Kidney (tissue), 13 donors: ENCODE results near the gene KRABD2.
A peak's percentile ranks its signal among the peaks of the same experiment; 100 is the strongest.

Experiments used
- DNase-seq, 5 donors: peaks; one replicate each; pipeline ENCODE4 v3.0.0-alpha.2; 2013 to 2020
- FAIRE-seq: peaks from 2 replicates; lab custom pipeline; 2012; peaks lifted over from hg19 to GRCh38; lab: Jason Lieb, UNC
- H3K27ac ChIP-seq, 2 donors: one replicate each; pipeline ENCODE4 v1.7.0; 2013; ENCODE audit warnings: low read depth in 2 of 2, low read length in 2 of 2, inconsistent platforms in 1 of 2
- H3K27me3 ChIP-seq: one replicate; pipeline ENCODE4 v1.7.1; 2013; ENCODE audit warnings: low read length, inconsistent platforms; ENCODE audit not compliant: control insufficient read depth, insufficient read depth
- H3K36me3 ChIP-seq, 3 donors: one replicate each; pipeline versions ENCODE4 v1.7.0 to v1.7.1; 2013; ENCODE audit warnings: low read length in 3 of 3, control low read depth in 1 of 3, inconsistent platforms in 1 of 3; ENCODE audit not compliant: insufficient read depth in 3 of 3, control insufficient read depth in 2 of 3
- H3K4me1 ChIP-seq, 3 donors: one replicate each; pipeline versions ENCODE4 v1.7.0 to v1.7.1; 2013; ENCODE audit warnings: low read length in 3 of 3, inconsistent platforms in 1 of 3, low read depth in 1 of 3; ENCODE audit not compliant: control insufficient read depth in 2 of 3, insufficient read depth in 2 of 3
- H3K4me3 ChIP-seq, 3 donors: one replicate each; pipeline versions ENCODE4 v1.7.0 to v1.8.1; 2013; ENCODE audit warnings: low read length in 3 of 3, control low read depth in 1 of 3, inconsistent platforms in 1 of 3
- H3K9ac ChIP-seq, 3 donors: one replicate each; pipeline versions ENCODE4 v1.7.0 to v1.7.1; 2013; ENCODE audit warnings: low read length in 3 of 3, control low read depth in 1 of 3, inconsistent platforms in 1 of 3
- H3K9me3 ChIP-seq, 3 donors: one replicate each; pipeline versions ENCODE4 v1.7.0 to v1.7.1; 2013; ENCODE audit warnings: low read length in 3 of 3, control low read depth in 1 of 3, inconsistent platforms in 1 of 3; ENCODE audit not compliant: control insufficient read depth in 2 of 3, insufficient read depth in 1 of 3
- intact Hi-C: fragments of 100-400 bp; cut with DNase I; formaldehyde crosslinking; loops from one replicate; pipeline ENCODE4 v1.11.1; 2022
- TF ChIP-seq, protein P1 (sequence below): IDR thresholded peaks from 3 replicates; pipeline ENCODE4 v1.5.1; 2012; ENCODE audit warnings: mild to moderate bottlenecking, moderate library complexity, borderline replicate concordance; ENCODE audit not compliant: insufficient read depth; ENCODE audit errors: extremely low read depth
- donor health status: control.
- donor health status: control.
- donor health status: control.
- donor health status: control.
- donor health status: control.
- donor health status: DM: yes; HTN: yes; CAD: no.
- donor health status: Normal renal cell carcinoma (clear cell type).

The KRABD2 gene

GRCh38 chr17:8333281-8333680, 43.2 kb downstream of the KRABD2 start:
- Histone ChIP-seq H3K9me3 (no peaks in the 10 kb centered on the region), H3K9ac (no peak overlapping the region), H3K36me3 (no peaks in the 10 kb centered on the region), H3K27me3 (no peaks in the 10 kb centered on the region), H3K4me1 (no peaks in the 10 kb centered on the region), H3K4me3 (no peak overlapping the region), H3K27ac (no peak overlapping the region)
- TF ChIP-seq, protein P1, sequence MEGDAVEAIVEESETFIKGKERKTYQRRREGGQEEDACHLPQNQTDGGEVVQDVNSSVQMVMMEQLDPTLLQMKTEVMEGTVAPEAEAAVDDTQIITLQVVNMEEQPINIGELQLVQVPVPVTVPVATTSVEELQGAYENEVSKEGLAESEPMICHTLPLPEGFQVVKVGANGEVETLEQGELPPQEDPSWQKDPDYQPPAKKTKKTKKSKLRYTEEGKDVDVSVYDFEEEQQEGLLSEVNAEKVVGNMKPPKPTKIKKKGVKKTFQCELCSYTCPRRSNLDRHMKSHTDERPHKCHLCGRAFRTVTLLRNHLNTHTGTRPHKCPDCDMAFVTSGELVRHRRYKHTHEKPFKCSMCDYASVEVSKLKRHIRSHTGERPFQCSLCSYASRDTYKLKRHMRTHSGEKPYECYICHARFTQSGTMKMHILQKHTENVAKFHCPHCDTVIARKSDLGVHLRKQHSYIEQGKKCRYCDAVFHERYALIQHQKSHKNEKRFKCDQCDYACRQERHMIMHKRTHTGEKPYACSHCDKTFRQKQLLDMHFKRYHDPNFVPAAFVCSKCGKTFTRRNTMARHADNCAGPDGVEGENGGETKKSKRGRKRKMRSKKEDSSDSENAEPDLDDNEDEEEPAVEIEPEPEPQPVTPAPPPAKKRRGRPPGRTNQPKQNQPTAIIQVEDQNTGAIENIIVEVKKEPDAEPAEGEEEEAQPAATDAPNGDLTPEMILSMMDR, result no peak
- DNase-seq (no peak), FAIRE-seq (no peak)
- intact Hi-C loops, result no loop called here

DNA sequence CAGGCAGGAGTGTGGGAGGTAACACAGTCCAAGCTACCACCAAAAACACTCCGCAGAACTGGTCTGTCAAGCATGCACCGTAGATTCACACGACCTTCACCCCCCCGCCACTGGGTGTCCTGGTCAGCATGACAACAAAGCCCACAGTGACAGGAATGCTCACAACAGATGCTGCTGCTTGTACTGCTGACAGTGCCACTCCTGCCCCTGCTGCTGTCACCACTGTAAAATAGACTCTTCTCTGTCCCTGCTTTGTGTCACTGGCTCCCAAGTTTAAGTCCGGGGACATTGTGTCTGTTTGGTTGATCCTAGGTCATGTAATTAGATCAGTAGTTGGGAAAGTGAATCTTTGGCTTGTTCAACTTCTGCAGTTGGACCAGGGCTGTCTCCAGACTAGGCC, 43.8 kb downstream of the KRABD2 start:
- Histone ChIP-seq H3K27me3 (no peaks in the 10 kb centered on the region), H3K4me1 (no peaks in the 10 kb centered on the region), H3K9ac (no peak overlapping the region), H3K9me3 (no peaks in the 10 kb centered on the region), H3K36me3 (no peaks in the 10 kb centered on the region), H3K27ac (no peak overlapping the region), H3K4me3 (no peak overlapping the region)
- intact Hi-C loops, result no loop called here
- DNase-seq (peak in 4 of 5 donors; percentile 67 to 79 (median 78)), FAIRE-seq (no peak)
- TF ChIP-seq, protein P1, result no peak

DNA sequence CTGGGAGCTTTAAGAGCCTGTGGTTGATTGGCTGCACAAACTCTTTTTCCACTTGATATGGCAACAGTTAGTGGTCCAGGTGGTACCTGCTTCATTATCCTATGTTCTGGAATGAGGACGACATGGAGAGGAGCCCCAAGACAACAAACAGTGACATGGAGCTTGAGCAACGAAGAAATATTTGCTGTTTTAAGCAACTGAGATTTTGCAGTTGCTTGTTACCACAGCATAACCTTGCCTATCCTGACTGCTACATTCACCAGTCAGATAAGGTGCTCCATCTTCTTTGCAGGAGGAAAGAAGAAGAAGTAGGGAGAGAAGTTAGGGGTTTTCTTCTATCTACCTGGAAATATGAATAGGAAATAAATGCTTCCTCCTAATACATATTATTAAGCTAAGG, 44.4 kb downstream of the KRABD2 start:
- DNase-seq (no peak), FAIRE-seq (no peak)
- H3K27ac ChIP-seq, result no peak overlapping the region
- intact Hi-C loops, result no loop called here
- H3K9ac ChIP-seq, result no peak overlapping the region
- peaks cover 0 to 4% (median 0%) of the 10 kb centered on the region in 3 donors for H3K4me1 ChIP-seq
- no peak overlapping the region for H3K4me3 ChIP-seq
- no peaks in the 10 kb centered on the region for H3K27me3 ChIP-seq
- TF ChIP-seq, protein P1, result no peak
- H3K9me3 ChIP-seq, result no peaks in the 10 kb centered on the region
- H3K36me3 ChIP-seq, result no peaks in the 10 kb centered on the region

GRCh38 chr17:8327303-8327649, 49.2 kb downstream of the KRABD2 start:
- Histone ChIP-seq H3K9me3 (no peaks in the 10 kb centered on the region), H3K4me3 (peak overlapping the region; percentile 42 to 70 (median 63)), H3K9ac (peak overlapping the region; percentile 26 to 61 (median 46)), H3K4me1 (peaks cover 0 to 13% (median 0%) of the 10 kb centered on the region in 3 donors), H3K27ac (no peak overlapping the region), H3K36me3 (no peaks in the 10 kb centered on the region), H3K27me3 (no peaks in the 10 kb centered on the region)
- TF ChIP-seq, protein P1, result no peak
- FAIRE-seq (no peak), DNase-seq (peak in 3 of 5 donors; percentile 36 to 54 (median 36))
- intact Hi-C loops, result no loop called here
